ENCODE measurements around the gene PADI2. TPM values are rescaled to one million over a fixed set of nuclear protein-coding genes. Genes with fewer than 3 reads are reported as not detected.

PADI2 gene
- total RNA-seq, 1 experiment from 2014 or later = 14.0 TPM

GRCh38 chr1:17043676-17044075 is 75.6 kb downstream of the PADI2 start:
- no peak overlapping the region for H3K4me2 ChIP-seq
- H3K79me2 ChIP-seq (ENCODE audit: low read depth) = peaks cover 13% of the 10 kb centered on the region; the same call in 1 of the 2 replicates
- no peaks in the 10 kb centered on the region for H3K27me3 ChIP-seq (ENCODE audit: insufficient read depth, low read depth)
- no peaks in the 10 kb centered on the region for H3K9me3 ChIP-seq (ENCODE audit: insufficient read depth, low read depth)
- TF ChIP-seq EZH2 (IDR thresholded peaks at IDR 0.05; ENCODE audit: low read depth) (no peak), CTCF (conservative IDR thresholded peaks at IDR 0.05) (no peak)
- H3K4me3 ChIP-seq = no peak overlapping the region
- ChIA-PET POLR2A (ENCODE audit: unreplicated experiment) (no interaction called here), CTCF (no interaction called here)
- H3K9me2 ChIP-seq (ENCODE audit: insufficient read depth) = no peaks in the 10 kb centered on the region
- BruUV-seq (replicated peaks) = no TSS peak
- peaks cover 5% of the 10 kb centered on the region; the same call in 1 of the 2 replicates for H3F3A ChIP-seq (ENCODE audit: insufficient read depth, low read depth)
- no peak overlapping the region for H3K27ac ChIP-seq
- H3K36me3 ChIP-seq (ENCODE audit: low read depth) = no peaks in the 10 kb centered on the region; the same call in 1 of the 2 replicates
- H3K4me1 ChIP-seq (replicated peaks; ENCODE audit: insufficient read depth) = no peaks in the 10 kb centered on the region
- intact Hi-C loops (cut with micrococcal nuclease; ENCODE audit: unreplicated experiment) = no loop called here
- DNase-seq = no peak
- H2AFZ ChIP-seq = no peak overlapping the region
- 0 out of 2 replicates have a peak, but pooled peaks cover 3% of the 10 kb centered on the region for H4K20me1 ChIP-seq (ENCODE audit: insufficient read depth)

GRCh38 chr1:17040135-17040534 is 79.1 kb downstream of the PADI2 start:
- Histone ChIP-seq H2AFZ (no peak overlapping the region), H3K9me2 (ENCODE audit: insufficient read depth) (no peaks in the 10 kb centered on the region), H3K27ac (no peak overlapping the region), H3K27me3 (ENCODE audit: insufficient read depth, low read depth) (no peaks in the 10 kb centered on the region), H3K4me2 (no peak overlapping the region), H3K79me2 (ENCODE audit: low read depth) (0 out of 2 replicates have a peak, but pooled peaks cover 5% of the 10 kb centered on the region), H3K4me3 (no peak overlapping the region), H4K20me1 (ENCODE audit: insufficient read depth) (0 out of 2 replicates have a peak, but pooled peaks cover under 1% of the 10 kb centered on the region), H3K4me1 (replicated peaks; ENCODE audit: insufficient read depth) (no peaks in the 10 kb centered on the region), H3F3A (ENCODE audit: insufficient read depth, low read depth) (peaks cover 5% of the 10 kb centered on the region; the same call in 1 of the 2 replicates), H3K36me3 (ENCODE audit: low read depth) (no peaks in the 10 kb centered on the region), H3K9me3 (ENCODE audit: insufficient read depth, low read depth) (no peaks in the 10 kb centered on the region)
- intact Hi-C loops (cut with micrococcal nuclease; ENCODE audit: unreplicated experiment) = no loop called here
- no peak for DNase-seq
- TF ChIP-seq CTCF (conservative IDR thresholded peaks at IDR 0.05) (no peak), EZH2 (IDR thresholded peaks at IDR 0.05; ENCODE audit: low read depth) (no peak)
- ChIA-PET POLR2A (ENCODE audit: unreplicated experiment) (no interaction called here), CTCF (no interaction called here)
- no TSS peak for BruUV-seq (replicated peaks)

- Histone ChIP-seq H3K27me3 (ENCODE audit: insufficient read depth, low read depth) (no peaks in the 10 kb centered on the region), H4K20me1 (ENCODE audit: insufficient read depth) (0 out of 2 replicates have a peak, but pooled peaks cover 5% of the 10 kb centered on the region), H3K9me3 (ENCODE audit: insufficient read depth, low read depth) (no peaks in the 10 kb centered on the region), H3K79me2 (ENCODE audit: low read depth) (no peaks in the 10 kb centered on the region), H3K27ac (no peak overlapping the region), H3K4me1 (replicated peaks; ENCODE audit: insufficient read depth) (no peaks in the 10 kb centered on the region), H3K4me3 (no peak overlapping the region), H3F3A (ENCODE audit: insufficient read depth, low read depth) (peaks cover 5% of the 10 kb centered on the region; the same call in 1 of the 2 replicates), H3K4me2 (no peak overlapping the region), H3K36me3 (ENCODE audit: low read depth) (no peaks in the 10 kb centered on the region), H2AFZ (no peak overlapping the region), H3K9me2 (ENCODE audit: insufficient read depth) (no peaks in the 10 kb centered on the region)
- TF ChIP-seq EZH2 (IDR thresholded peaks at IDR 0.05; ENCODE audit: low read depth) (no peak), CTCF (conservative IDR thresholded peaks at IDR 0.05) (no peak)
- no TSS peak for BruUV-seq (replicated peaks)
- CTCF ChIA-PET = no interaction called here
- POLR2A ChIA-PET (ENCODE audit: unreplicated experiment) = no interaction called here
- intact Hi-C loops (cut with micrococcal nuclease; ENCODE audit: unreplicated experiment) = no loop called here
- no peak for DNase-seq
Observed at GRCh38 chr1:17039522-17039921, 79.7 kb downstream of the PADI2 start.

Data from PC-9 (cell line).